Mononuclear cell (primary cell): ENCODE data around the gene SLC7A10. TPM values are rescaled to one million over a fixed set of nuclear protein-coding genes. Genes with fewer than 3 reads are reported as not detected.

Experiments used
- H3K27me3 ChIP-seq: 2 replicates; pipeline ENCODE4 v1.6.0; 2011; ENCODE audit warnings: low read length, control low read depth; ENCODE audit not compliant: insufficient read depth
- H3K4me1 ChIP-seq: 2 replicates; pipeline ENCODE4 v1.5.1; 2011; ENCODE audit warnings: mild to moderate bottlenecking, low read length, control low read depth; ENCODE audit not compliant: insufficient read depth
- H3K4me3 ChIP-seq: 2 replicates; pipeline ENCODE4 v1.5.1; 2011; ENCODE audit warnings: mild to moderate bottlenecking, low read length, moderate library complexity
- H3K9me3 ChIP-seq: 2 replicates; pipeline ENCODE4 v1.5.1; 2011; ENCODE audit warnings: low read depth, mild to moderate bottlenecking, control low read depth, low read length
- total RNA-seq: library from RNA; depleted of rRNA; stranded (reverse); fragments of >200 nt; gene quantifications from one replicate; pipeline ENCODE4 v1.2.3, GENCODE V29; 2012

SLC7A10 gene
- not detected for total RNA-seq

GRCh38 chr19:33225458-33225926, at the start of gene SLC7A10:
TSS of gene SLC7A10 (minus strand) at chr19:33225850. CDS start at chr19:33225703, 147 bp downstream.
- H3K27me3 ChIP-seq = peaks cover 50% of the 10 kb centered on the region
- H3K4me1 ChIP-seq = peaks cover 14% of the 10 kb centered on the region
- H3K4me3 ChIP-seq = peak within 1 kb of the TSS; percentile 4
- H3K9me3 ChIP-seq = peaks cover 12% of the 10 kb centered on the region

DNA sequence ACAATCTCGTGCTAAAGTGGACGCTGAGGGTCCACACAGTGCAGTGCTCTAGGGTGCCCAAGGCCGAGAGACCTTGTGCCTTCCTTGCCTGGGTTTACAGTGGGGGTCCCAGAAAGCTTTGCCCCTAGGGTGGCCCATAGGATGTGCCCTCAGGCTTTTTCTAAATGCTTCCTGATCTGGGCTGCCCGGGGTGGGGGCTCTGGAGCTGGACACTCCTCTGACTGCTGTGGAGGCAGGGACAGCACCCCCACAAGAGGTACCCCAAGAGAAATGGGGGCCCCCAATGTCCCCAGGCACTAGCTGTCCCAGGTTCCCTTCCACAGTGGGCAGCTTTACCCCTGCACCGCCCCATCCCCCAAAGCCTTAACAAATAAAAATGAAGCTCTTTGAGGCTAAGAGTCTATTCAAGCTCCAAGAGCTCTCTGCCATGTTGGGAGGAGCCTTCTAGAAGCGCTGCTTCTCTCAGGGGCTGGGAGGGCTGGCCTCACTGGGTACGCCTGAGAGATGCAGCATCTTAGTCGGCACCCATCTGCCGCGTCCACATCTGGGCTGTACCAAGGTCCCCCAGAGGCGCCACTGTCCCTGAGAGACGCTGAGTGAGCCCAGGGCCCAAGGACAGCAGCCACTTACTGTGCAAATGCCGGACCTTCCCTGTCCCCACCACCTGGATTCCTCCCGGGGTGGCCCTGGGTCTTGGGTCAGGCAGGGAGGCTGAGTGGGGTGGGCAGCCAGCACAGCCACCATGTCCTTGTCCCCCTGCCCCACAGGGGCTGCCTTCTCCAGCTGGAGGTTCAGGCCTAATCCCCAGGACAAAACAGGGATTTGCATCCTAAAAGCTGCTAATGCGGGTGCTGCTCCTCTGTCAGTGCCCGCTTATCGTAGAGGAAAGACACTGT, 49.3 kb upstream of the SLC7A10 start:
- H3K9me3 ChIP-seq = no peaks in the 10 kb centered on the region
- no peaks in the 10 kb centered on the region for H3K27me3 ChIP-seq
- peaks cover 44% of the 10 kb centered on the region for H3K4me1 ChIP-seq
- H3K4me3 ChIP-seq = no peak overlapping the region

- no peak overlapping the region for H3K4me3 ChIP-seq
- no peaks in the 10 kb centered on the region for H3K9me3 ChIP-seq
- no peaks in the 10 kb centered on the region for H3K27me3 ChIP-seq
- H3K4me1 ChIP-seq = peaks cover 43% of the 10 kb centered on the region
Measured at GRCh38 chr19:33273881-33274662, 48.4 kb upstream of the SLC7A10 start.

GRCh38 chr19:33273065-33273736, 47.6 kb upstream of the SLC7A10 start:
- Histone ChIP-seq H3K4me3 (no peak overlapping the region), H3K27me3 (no peaks in the 10 kb centered on the region), H3K4me1 (peaks cover 43% of the 10 kb centered on the region), H3K9me3 (no peaks in the 10 kb centered on the region)

DNA sequence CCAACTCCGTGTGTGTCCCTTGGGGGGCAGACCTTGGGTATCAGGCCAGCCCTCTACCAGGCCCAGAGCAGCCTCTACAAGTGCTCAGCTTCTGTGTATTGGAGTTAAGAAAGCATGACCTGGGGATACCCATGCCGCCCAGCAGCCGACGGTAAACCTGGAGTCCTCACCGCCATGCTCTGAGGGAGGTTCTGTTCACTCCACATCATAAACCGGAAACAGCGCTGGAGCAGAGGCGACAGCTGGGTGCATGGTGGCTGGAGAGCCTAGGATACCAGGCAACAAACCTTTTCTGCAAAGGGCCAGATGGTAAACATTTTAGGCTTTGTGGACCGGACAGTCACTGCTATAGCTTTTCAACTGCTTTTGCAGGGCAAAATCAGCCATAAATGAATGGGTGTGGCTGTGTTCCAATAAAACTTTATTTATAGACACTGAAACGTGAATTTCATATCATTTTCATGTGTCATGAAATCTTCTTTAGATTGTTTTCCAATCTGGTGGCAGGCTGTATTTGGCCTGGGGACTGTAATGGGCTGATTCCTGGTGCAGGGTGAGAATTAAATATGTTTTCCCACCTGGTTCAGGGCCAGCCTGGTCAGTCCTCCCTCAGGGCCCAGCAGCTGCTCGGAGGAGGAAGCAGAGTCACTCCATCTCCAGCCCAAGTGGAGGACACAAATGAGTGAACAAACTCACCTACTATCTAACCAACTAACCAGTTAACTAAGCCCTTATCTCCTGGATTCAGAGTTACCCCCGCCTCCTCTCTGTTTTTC, 45.8 kb upstream of the SLC7A10 start:
- Histone ChIP-seq H3K9me3 (no peaks in the 10 kb centered on the region), H3K4me1 (peaks cover 55% of the 10 kb centered on the region), H3K27me3 (no peaks in the 10 kb centered on the region), H3K4me3 (no peak overlapping the region)

DNA sequence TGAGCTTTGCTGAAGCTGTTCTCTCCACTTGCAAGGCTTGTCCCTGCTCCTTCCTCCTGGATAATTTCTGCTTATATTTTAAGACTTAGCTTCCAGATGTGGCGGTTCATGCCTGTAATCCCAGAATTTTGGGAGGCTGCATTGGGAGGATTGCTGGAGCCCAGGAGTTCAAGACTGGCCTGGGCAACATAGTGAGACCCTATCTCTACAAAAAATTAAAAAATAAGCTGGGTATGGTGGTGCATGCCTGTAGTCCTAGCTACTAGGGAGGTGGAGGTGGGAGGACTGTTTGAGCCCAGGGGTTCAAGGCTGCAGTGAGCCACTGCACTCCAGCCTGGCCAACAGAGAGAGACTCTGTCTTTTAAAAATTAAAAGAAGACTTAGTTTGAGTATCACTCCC, 45.1 kb upstream of the SLC7A10 start:
- Histone ChIP-seq H3K4me3 (no peak overlapping the region), H3K4me1 (peaks cover 55% of the 10 kb centered on the region), H3K27me3 (no peaks in the 10 kb centered on the region), H3K9me3 (no peaks in the 10 kb centered on the region)

DNA sequence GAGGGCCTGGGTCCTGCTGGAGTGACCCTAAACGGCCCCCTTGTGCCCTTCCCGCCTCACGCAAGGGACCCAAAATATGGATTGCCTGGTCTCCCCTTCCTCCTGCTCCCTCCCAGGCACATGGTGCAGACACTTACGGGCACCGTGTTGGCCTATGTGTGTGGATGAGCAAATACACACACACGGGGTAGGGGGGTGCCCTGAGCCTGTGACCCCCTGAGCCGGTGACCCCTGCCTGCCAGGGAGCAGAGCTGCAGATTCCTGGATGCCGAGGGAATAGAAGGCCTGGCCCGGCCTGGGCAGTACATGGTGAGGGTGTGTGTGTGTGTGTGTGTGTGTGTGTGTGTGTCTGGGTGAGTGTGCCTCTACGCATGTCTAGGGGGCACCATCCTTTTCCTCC, 43.4 kb upstream of the SLC7A10 start:
- peaks cover 45% of the 10 kb centered on the region for H3K4me1 ChIP-seq
- H3K27me3 ChIP-seq = no peaks in the 10 kb centered on the region
- H3K4me3 ChIP-seq = no peak overlapping the region
- no peaks in the 10 kb centered on the region for H3K9me3 ChIP-seq

- Histone ChIP-seq H3K4me3 (no peak overlapping the region), H3K27me3 (no peaks in the 10 kb centered on the region), H3K9me3 (no peaks in the 10 kb centered on the region), H3K4me1 (peaks cover 42% of the 10 kb centered on the region)
Measured at GRCh38 chr19:33268162-33268991, 42.7 kb upstream of the SLC7A10 start.

- Histone ChIP-seq H3K4me1 (peaks cover 40% of the 10 kb centered on the region), H3K9me3 (no peaks in the 10 kb centered on the region), H3K4me3 (no peak overlapping the region), H3K27me3 (no peaks in the 10 kb centered on the region)
Measured at GRCh38 chr19:33267706-33268105, 42.1 kb upstream of the SLC7A10 start.

- H3K4me3 ChIP-seq = no peak overlapping the region
- peaks cover 41% of the 10 kb centered on the region for H3K4me1 ChIP-seq
- no peaks in the 10 kb centered on the region for H3K27me3 ChIP-seq
- no peaks in the 10 kb centered on the region for H3K9me3 ChIP-seq
Measured at GRCh38 chr19:33266974-33267484, 41.4 kb upstream of the SLC7A10 start.

GRCh38 chr19:33264881-33265445, 39.3 kb upstream of the SLC7A10 start:
- H3K9me3 ChIP-seq = no peaks in the 10 kb centered on the region
- no peak overlapping the region for H3K4me3 ChIP-seq
- no peaks in the 10 kb centered on the region for H3K27me3 ChIP-seq
- peaks cover 62% of the 10 kb centered on the region for H3K4me1 ChIP-seq

DNA sequence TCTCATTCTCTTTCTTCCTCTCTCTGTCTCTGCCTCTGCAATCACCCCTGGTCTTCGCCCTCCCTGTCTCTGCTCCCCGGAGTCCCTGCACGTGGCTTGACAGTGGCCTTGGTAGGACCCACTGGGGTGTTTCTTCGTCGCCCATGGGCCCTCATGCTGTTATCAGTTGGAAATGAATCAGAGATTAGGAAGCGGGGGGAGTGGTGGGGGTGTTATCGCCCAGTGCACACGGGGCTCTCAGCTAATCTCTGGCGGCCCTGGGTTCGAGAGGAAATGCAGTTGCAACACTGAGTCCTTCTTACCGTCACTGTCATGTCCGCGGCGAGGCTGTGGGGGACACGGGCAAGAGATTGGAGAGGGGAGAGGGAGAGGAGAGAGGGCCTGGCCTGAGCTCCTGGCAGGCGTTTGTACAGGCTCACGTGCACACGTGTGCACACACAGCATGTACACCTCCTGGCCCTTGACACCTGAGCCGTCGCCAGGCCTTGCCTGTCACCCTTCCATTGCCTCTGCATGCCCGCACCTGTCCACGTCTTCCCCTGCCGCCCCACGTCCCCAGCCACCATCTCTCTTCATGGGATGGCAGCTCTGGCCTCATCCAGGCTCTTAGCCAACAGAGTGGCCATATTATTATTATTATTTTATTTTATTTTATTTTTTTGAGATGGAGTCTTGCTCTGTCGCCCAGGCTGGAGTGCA, 37.8 kb upstream of the SLC7A10 start:
- no peaks in the 10 kb centered on the region for H3K27me3 ChIP-seq
- peaks cover 61% of the 10 kb centered on the region for H3K4me1 ChIP-seq
- H3K4me3 ChIP-seq = no peak overlapping the region
- H3K9me3 ChIP-seq = no peaks in the 10 kb centered on the region
